SK-N-SH (cell line): ENCODE results near the gene POLDIP3. TPM values are rescaled to one million over a fixed set of nuclear protein-coding genes. Genes with fewer than 3 reads are reported as not detected.

Experiments used
- CTCF ChIA-PET: fragments of 300-600, 350-600 bp; formaldehyde crosslinking; extraction: SDS; loops from one replicate; lab custom pipeline; 2021; lab: Yijun Ruan, JAX
- POLR2A ChIA-PET: fragments of 350-600 bp; sonication (Branson Sonifier 250); formaldehyde crosslinking; extraction: SDS; loops from one replicate; lab custom pipeline; 2020; ENCODE audit warnings: antibody characterized with exemption, inconsistent platforms; lab: Yijun Ruan, JAX
- DNase-seq: peaks from one replicate; pipeline ENCODE4 v3.0.0; 2012
- H2AFZ ChIP-seq: fragments of 200-600 bp; sonication (generic); 2 replicates; pipeline ENCODE4 v1.8.1; 2016; ENCODE audit warnings: antibody characterized with exemption, mild to moderate bottlenecking, low read depth
- H3F3A ChIP-seq: fragments of 200-600 bp; sonication (generic); replicated peaks from 2 replicates; pipeline ENCODE3; 2016; ENCODE audit warnings: antibody characterized with exemption, mild to moderate bottlenecking; ENCODE audit not compliant: insufficient read depth
- H3K27ac ChIP-seq, 2 experiments: fragments of 200-500 bp in 1 of 2; fragments of 200-600 bp in 1 of 2; sonication (Bioruptor generic) in 1 of 2; sonication (generic), shearing (Covaris generic) in 1 of 2; 2 replicates each; pipeline versions ENCODE4 v1.5.1 to v1.6.1; 2014 to 2016; ENCODE audit warnings: low read depth in 2 of 2, inconsistent platforms in 1 of 2, low read length in 1 of 2, mild to moderate bottlenecking in 1 of 2, mixed read lengths in 1 of 2
- H3K27me3 ChIP-seq: fragments of 200-600 bp; sonication (generic), shearing (Covaris generic); 2 replicates; pipeline ENCODE4 v1.6.1; 2016; ENCODE audit warnings: mixed run types; ENCODE audit not compliant: insufficient read depth
- H3K36me3 ChIP-seq, 2 experiments: fragments of 200-500 bp in 1 of 2; fragments of 200-600 bp in 1 of 2; sonication (Bioruptor generic) in 1 of 2; sonication (generic) in 1 of 2; replicated peaks in 1 of 2; 2 replicates each; pipeline versions ENCODE3 to v1.5.1; 2014 to 2016; ENCODE audit warnings: low read length in 1 of 2, mild to moderate bottlenecking in 1 of 2; ENCODE audit not compliant: insufficient read depth in 2 of 2, control insufficient read depth in 1 of 2
- H3K4me1 ChIP-seq, 2 experiments: fragments of 200-500 bp in 1 of 2; fragments of 200-600 bp in 1 of 2; sonication (Bioruptor generic) in 1 of 2; sonication (generic), shearing (Covaris generic) in 1 of 2; 2 replicates each; pipeline versions ENCODE4 v1.5.1 to v1.6.1; 2014 to 2016; ENCODE audit warnings: low read depth in 1 of 2, low read length in 1 of 2, mixed run types in 1 of 2; ENCODE audit not compliant: insufficient read depth in 2 of 2, control insufficient read depth in 1 of 2
- H3K4me2 ChIP-seq: fragments of 200-600 bp; sonication (generic), shearing (Covaris generic); 2 replicates; pipeline ENCODE4 v1.6.1; 2017; ENCODE audit warnings: mixed run types
- H3K4me3 ChIP-seq, 2 experiments: fragments of 200-500 bp in 1 of 2; fragments of 200-600 bp in 1 of 2; sonication (Bioruptor generic) in 1 of 2; sonication (generic), shearing (Covaris generic) in 1 of 2; 2 replicates each; pipeline versions ENCODE4 v1.5.1 to v1.8.1; 2014 to 2016; ENCODE audit warnings: low read depth in 2 of 2, inconsistent platforms in 1 of 2, low read length in 1 of 2, mild to moderate bottlenecking in 1 of 2, mixed read lengths in 1 of 2, moderate library complexity in 1 of 2
- H3K79me2 ChIP-seq: fragments of 200-600 bp; sonication (generic); 2 replicates; pipeline ENCODE4 v1.8.1; 2017; ENCODE audit warnings: mild to moderate bottlenecking; ENCODE audit not compliant: insufficient read depth
- H3K9ac ChIP-seq: fragments of 200-600 bp; sonication (generic); 2 replicates; pipeline ENCODE4 v1.6.1; 2017; ENCODE audit warnings: mixed run types
- H3K9me2 ChIP-seq: fragments of 200-600 bp; sonication (generic); 2 replicates; pipeline ENCODE4 v1.6.1; 2017; ENCODE audit warnings: mixed run types
- H3K9me3 ChIP-seq: fragments of 200-600 bp; sonication (generic); 2 replicates; pipeline ENCODE4 v1.6.1; 2017; ENCODE audit warnings: mixed run types, mild to moderate bottlenecking, moderate library complexity
- H4K20me1 ChIP-seq: fragments of 200-600 bp; sonication (generic); 2 replicates; pipeline ENCODE4 v1.6.1; 2017; ENCODE audit warnings: mild to moderate bottlenecking, mixed run types; ENCODE audit not compliant: insufficient read depth
- CHD2 ChIP-seq: fragments of 150-350 bp; IDR thresholded peaks from 2 replicates; pipeline ENCODE4 v1.6.1; 2018; ENCODE audit warnings: low read length; ENCODE audit not compliant: partially characterized antibody
- ELF1 ChIP-seq: IDR thresholded peaks from 2 replicates; pipeline ENCODE4 v1.4.0; 2012
- EP300 ChIP-seq, 2 experiments: IDR thresholded peaks; 2 replicates each; pipeline versions ENCODE4 v1.4.0 to v1.6.1; 2012; ENCODE audit warnings: borderline replicate concordance in 1 of 2, low read depth in 1 of 2, low read length in 1 of 2
- EZH2phosphoT487 ChIP-seq: fragments of 200-600 bp; sonication (generic); IDR thresholded peaks from 2 replicates; pipeline ENCODE4 v1.6.1; 2017; ENCODE audit warnings: low read depth, mixed run types, mild to moderate bottlenecking, antibody characterized with exemption, moderate library complexity, borderline replicate concordance
- FOXJ3 ChIP-seq: sonication (generic); formaldehyde crosslinking; IDR thresholded peaks from 2 replicates; pipeline ENCODE4 v1.5.1; 2020; ENCODE audit warnings: mild to moderate bottlenecking, missing genetic modification reagents
- FOXM1 ChIP-seq: IDR thresholded peaks from 2 replicates; pipeline ENCODE4 v1.4.0; 2012; ENCODE audit warnings: low read depth, mild to moderate bottlenecking
- GABPA ChIP-seq: IDR thresholded peaks from 2 replicates; pipeline ENCODE4 v1.4.0; 2012; ENCODE audit warnings: low read depth, mild to moderate bottlenecking
- IRF3 ChIP-seq: fragments of 150-350 bp; IDR thresholded peaks from 2 replicates; pipeline ENCODE4 v1.6.1; 2016; ENCODE audit warnings: mild to moderate bottlenecking, low read depth, low read length
- MXI1 ChIP-seq: IDR thresholded peaks from 2 replicates; pipeline ENCODE4 v1.6.1; 2012; ENCODE audit warnings: mild to moderate bottlenecking, low read depth, low read length, improper control_type of control experiment
- NRF1 ChIP-seq: IDR thresholded peaks from 2 replicates; pipeline ENCODE4 v1.6.1; 2012; ENCODE audit warnings: low read depth, mild to moderate bottlenecking, low read length
- POLR2AphosphoS5 ChIP-seq: IDR thresholded peaks from 2 replicates; pipeline ENCODE4 v1.6.1; 2012; ENCODE audit warnings: low read depth, low read length
- RAD21 ChIP-seq: IDR thresholded peaks from 2 replicates; pipeline ENCODE4 v1.6.1; 2012; ENCODE audit warnings: mild to moderate bottlenecking, low read length
- RFX5 ChIP-seq: IDR thresholded peaks from 2 replicates; pipeline ENCODE4 v1.6.1; 2012; ENCODE audit warnings: mild to moderate bottlenecking, improper control_type of control experiment, low read length
- SIN3A ChIP-seq: IDR thresholded peaks from 2 replicates; pipeline ENCODE4 v1.6.1; 2012; ENCODE audit warnings: low read depth, mild to moderate bottlenecking, low read length, moderate library complexity, borderline replicate concordance
- SMC3 ChIP-seq: IDR thresholded peaks from 2 replicates; pipeline ENCODE4 v1.6.1; 2012; ENCODE audit warnings: low read depth, low read length, improper control_type of control experiment
- TAF1 ChIP-seq: IDR thresholded peaks from 2 replicates; pipeline ENCODE4 v1.6.1; 2012; ENCODE audit warnings: low read depth, mild to moderate bottlenecking, low read length, moderate library complexity, borderline replicate concordance
- TEAD4 ChIP-seq: IDR thresholded peaks from 2 replicates; pipeline ENCODE4 v1.4.0; 2012; ENCODE audit warnings: mild to moderate bottlenecking, borderline replicate concordance; ENCODE audit not compliant: insufficient read depth
- USF2 ChIP-seq: fragments of 150-350 bp; IDR thresholded peaks from 2 replicates; pipeline ENCODE4 v1.6.1; 2017; ENCODE audit warnings: antibody characterized with exemption, low read length, low read depth, borderline replicate concordance
- WGBS: methylation state at CpG from one replicate; pipeline ENCODE4 v1.1.6; 2017; ENCODE audit warnings: low lambda C conversion rate; 5-methylcytosine and 5-hydroxymethylcytosine counted together
- polyA plus RNA-seq, 3 experiments: library from polyadenylated mRNA; depleted of rRNA; stranded (reverse); fragments of >200 nt; gene quantifications; 2 replicates each; pipeline ENCODE4 v1.2.3, GENCODE V29; 2012
- TF ChIP-seq, protein P1 (sequence below): fragments of 200-600 bp; sonication (generic); IDR thresholded peaks from 2 replicates; pipeline ENCODE4 v1.6.1; 2017; ENCODE audit warnings: antibody characterized with exemption, mild to moderate bottlenecking, moderate library complexity
- TF ChIP-seq, protein P2 (sequence below): IDR thresholded peaks from 2 replicates; pipeline ENCODE4 v1.6.1; 2012; ENCODE audit warnings: mild to moderate bottlenecking, low read depth, low read length, moderate library complexity
- TF ChIP-seq, protein P3 (sequence below): IDR thresholded peaks from 2 replicates; pipeline ENCODE4 v1.4.0; 2012; ENCODE audit warnings: low read depth

Gene POLDIP3
- polyA plus RNA-seq, 1 of the 3 experiments (the other 2 are of a cell fraction): 18.8 TPM

GRCh38 chr22:42615092-42615859 is 593 bp upstream of the POLDIP3 start:
- ChIA-PET POLR2A (interaction anchor here (0.6 to 1.8 kb wide), 8 partner anchors 12 to 1071 kb away, joined by 3 to 6 read pairs (median 3); partner anchors contain the start of genes CYB5R3 and POLR3H), CTCF (interaction anchor here (0.8 to 1.3 kb wide), 2 partner anchors 14 to 252 kb away, joined by 3 read pairs; no protein-coding TSS in a partner anchor)
- no peaks in the 10 kb centered on the region for H3K9me3 ChIP-seq
- H2AFZ ChIP-seq: no peak overlapping the region
- no peaks in the 10 kb centered on the region for H3K27me3 ChIP-seq
- H3K9me2 ChIP-seq: no peaks in the 10 kb centered on the region
- H3K4me2 ChIP-seq: peak overlapping the region; percentile 81
- peaks cover 15% of the 10 kb centered on the region; the same call in 1 of the 2 replicates for H4K20me1 ChIP-seq
- peak overlapping the region; percentile 62 to 76 for H3K4me3 ChIP-seq
- peak overlapping the region; percentile 87 for H3K9ac ChIP-seq
- peaks cover 10% of the 10 kb centered on the region for H3F3A ChIP-seq
- peaks cover 39% of the 10 kb centered on the region for H3K79me2 ChIP-seq
- H3K4me1 ChIP-seq: peaks cover 11 to 12% of the 10 kb centered on the region in 2 experiments; a peak in 2 of 4 replicates
- H3K36me3 ChIP-seq: no peaks in the 10 kb centered on the region
- H3K27ac ChIP-seq: peak overlapping the region; percentile 95 to 96
- DNase-seq: peak; percentile 79
- 1% methylated on average over 27 of the region's 35 CpGs for WGBS
- no peak for TF ChIP-seq RAD21
- TF ChIP-seq SIN3A: peak; percentile 100
- no peak; the same call in 1 of the 2 replicates for TF ChIP-seq MXI1
- TF ChIP-seq USF2: no peak
- TF ChIP-seq, protein P1, sequence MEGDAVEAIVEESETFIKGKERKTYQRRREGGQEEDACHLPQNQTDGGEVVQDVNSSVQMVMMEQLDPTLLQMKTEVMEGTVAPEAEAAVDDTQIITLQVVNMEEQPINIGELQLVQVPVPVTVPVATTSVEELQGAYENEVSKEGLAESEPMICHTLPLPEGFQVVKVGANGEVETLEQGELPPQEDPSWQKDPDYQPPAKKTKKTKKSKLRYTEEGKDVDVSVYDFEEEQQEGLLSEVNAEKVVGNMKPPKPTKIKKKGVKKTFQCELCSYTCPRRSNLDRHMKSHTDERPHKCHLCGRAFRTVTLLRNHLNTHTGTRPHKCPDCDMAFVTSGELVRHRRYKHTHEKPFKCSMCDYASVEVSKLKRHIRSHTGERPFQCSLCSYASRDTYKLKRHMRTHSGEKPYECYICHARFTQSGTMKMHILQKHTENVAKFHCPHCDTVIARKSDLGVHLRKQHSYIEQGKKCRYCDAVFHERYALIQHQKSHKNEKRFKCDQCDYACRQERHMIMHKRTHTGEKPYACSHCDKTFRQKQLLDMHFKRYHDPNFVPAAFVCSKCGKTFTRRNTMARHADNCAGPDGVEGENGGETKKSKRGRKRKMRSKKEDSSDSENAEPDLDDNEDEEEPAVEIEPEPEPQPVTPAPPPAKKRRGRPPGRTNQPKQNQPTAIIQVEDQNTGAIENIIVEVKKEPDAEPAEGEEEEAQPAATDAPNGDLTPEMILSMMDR: no peak
- no peak for TF ChIP-seq RFX5
- peak; percentile 100 for TF ChIP-seq POLR2AphosphoS5
- TF ChIP-seq IRF3: no peak
- TF ChIP-seq FOXM1: no peak
- TF ChIP-seq TEAD4: peak; percentile 70; the same call in 1 of the 2 replicates
- no peak for TF ChIP-seq SMC3
- TF ChIP-seq EP300 (IDR thresholded peaks at IDR 0.05; ENCODE audit: borderline replicate concordance in 1 of 2, low read depth in 1 of 2, low read length in 1 of 2): peak in 1 of 2 experiments; percentile 38; a peak in 2 of 4 replicates
- TF ChIP-seq TAF1: peak; percentile 66
- TF ChIP-seq, protein P2, sequence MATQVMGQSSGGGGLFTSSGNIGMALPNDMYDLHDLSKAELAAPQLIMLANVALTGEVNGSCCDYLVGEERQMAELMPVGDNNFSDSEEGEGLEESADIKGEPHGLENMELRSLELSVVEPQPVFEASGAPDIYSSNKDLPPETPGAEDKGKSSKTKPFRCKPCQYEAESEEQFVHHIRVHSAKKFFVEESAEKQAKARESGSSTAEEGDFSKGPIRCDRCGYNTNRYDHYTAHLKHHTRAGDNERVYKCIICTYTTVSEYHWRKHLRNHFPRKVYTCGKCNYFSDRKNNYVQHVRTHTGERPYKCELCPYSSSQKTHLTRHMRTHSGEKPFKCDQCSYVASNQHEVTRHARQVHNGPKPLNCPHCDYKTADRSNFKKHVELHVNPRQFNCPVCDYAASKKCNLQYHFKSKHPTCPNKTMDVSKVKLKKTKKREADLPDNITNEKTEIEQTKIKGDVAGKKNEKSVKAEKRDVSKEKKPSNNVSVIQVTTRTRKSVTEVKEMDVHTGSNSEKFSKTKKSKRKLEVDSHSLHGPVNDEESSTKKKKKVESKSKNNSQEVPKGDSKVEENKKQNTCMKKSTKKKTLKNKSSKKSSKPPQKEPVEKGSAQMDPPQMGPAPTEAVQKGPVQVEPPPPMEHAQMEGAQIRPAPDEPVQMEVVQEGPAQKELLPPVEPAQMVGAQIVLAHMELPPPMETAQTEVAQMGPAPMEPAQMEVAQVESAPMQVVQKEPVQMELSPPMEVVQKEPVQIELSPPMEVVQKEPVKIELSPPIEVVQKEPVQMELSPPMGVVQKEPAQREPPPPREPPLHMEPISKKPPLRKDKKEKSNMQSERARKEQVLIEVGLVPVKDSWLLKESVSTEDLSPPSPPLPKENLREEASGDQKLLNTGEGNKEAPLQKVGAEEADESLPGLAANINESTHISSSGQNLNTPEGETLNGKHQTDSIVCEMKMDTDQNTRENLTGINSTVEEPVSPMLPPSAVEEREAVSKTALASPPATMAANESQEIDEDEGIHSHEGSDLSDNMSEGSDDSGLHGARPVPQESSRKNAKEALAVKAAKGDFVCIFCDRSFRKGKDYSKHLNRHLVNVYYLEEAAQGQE: peak; percentile 62; the same call in 1 of the 2 replicates
- TF ChIP-seq CHD2: no peak
- TF ChIP-seq GABPA: no peak
- TF ChIP-seq ELF1: no peak
- TF ChIP-seq, protein P3, sequence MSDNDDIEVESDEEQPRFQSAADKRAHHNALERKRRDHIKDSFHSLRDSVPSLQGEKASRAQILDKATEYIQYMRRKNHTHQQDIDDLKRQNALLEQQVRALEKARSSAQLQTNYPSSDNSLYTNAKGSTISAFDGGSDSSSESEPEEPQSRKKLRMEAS: peak; percentile 59; the same call in 1 of the 2 replicates
- TF ChIP-seq NRF1: no peak
- TF ChIP-seq EZH2phosphoT487: no peak
- no peak for TF ChIP-seq FOXJ3 (CRISPR knock-in tag)
